Measurements from ENCODE around the gene GRHL3.

The GRHL3 gene

GRCh38 chr1:24293392-24294227 is 25.5 kb upstream of the GRHL3 start:
- no peak for DNase-seq

GRCh38 chr1:24294228-24294672 is 24.9 kb upstream of the GRHL3 start:
- no peak for DNase-seq

- DNase-seq, result no peak
Measured at GRCh38 chr1:24294716-24295371, 24.3 kb upstream of the GRHL3 start.

GRCh38 chr1:24295535-24295934 is 23.6 kb upstream of the GRHL3 start:
- no peak for DNase-seq

- no peak for DNase-seq
Measured at GRCh38 chr1:24297187-24297851, 21.8 kb upstream of the GRHL3 start.

GRCh38 chr1:24297852-24298232 is 21.3 kb upstream of the GRHL3 start:
- no peak for DNase-seq

GRCh38 chr1:24298606-24299005 is 20.6 kb upstream of the GRHL3 start:
- no peak for DNase-seq

- no peak for DNase-seq
Measured at GRCh38 chr1:24299901-24300300, 19.3 kb upstream of the GRHL3 start.

GRCh38 chr1:24300971-24301784 is 18.0 kb upstream of the GRHL3 start:
- no peak for DNase-seq

- DNase-seq, result no peak
Measured at GRCh38 chr1:24301785-24302175, 17.4 kb upstream of the GRHL3 start.

- DNase-seq, result no peak
Measured at GRCh38 chr1:24302209-24302611, 16.9 kb upstream of the GRHL3 start.

- DNase-seq, result no peak
Measured at GRCh38 chr1:24303600-24303999, 15.6 kb upstream of the GRHL3 start.

- DNase-seq, result no peak
Measured at GRCh38 chr1:24304763-24305162, 14.4 kb upstream of the GRHL3 start.

GRCh38 chr1:24308365-24309015 is 10.7 kb upstream of the GRHL3 start:
- DNase-seq, result no peak

GRCh38 chr1:24309762-24310485 is 9.2 kb upstream of the GRHL3 start:
- no peak for DNase-seq

- no peak for DNase-seq
Measured at GRCh38 chr1:24311234-24311633, 7.9 kb upstream of the GRHL3 start.

- no peak for DNase-seq
Measured at GRCh38 chr1:24311741-24312140, 7.4 kb upstream of the GRHL3 start.

- DNase-seq, result no peak
Measured at GRCh38 chr1:24315391-24315790, 3.8 kb upstream of the GRHL3 start.

- DNase-seq, result no peak
Measured at GRCh38 chr1:24316645-24317044, 2.5 kb upstream of the GRHL3 start.

- no peak for DNase-seq
Measured at GRCh38 chr1:24317081-24317480, 2.1 kb upstream of the GRHL3 start.

GRCh38 chr1:24317956-24318614 is 1.1 kb upstream of the GRHL3 start:
- no peak for DNase-seq

Measured in SIG-M5 (cell line).